SU-DHL-6 (cell line): Measurements from ENCODE around the gene ANKRD31.

Source experiments
- H2AFZ ChIP-seq: fragments of 200-600 bp; sonication (generic); 2 replicates; pipeline ENCODE4 v1.6.1; 2014; ENCODE audit warnings: low read depth, mild to moderate bottlenecking, moderate library complexity, mixed read lengths, antibody characterized with exemption, low read length; ENCODE audit not compliant: severe bottlenecking
- H3F3A ChIP-seq: fragments of 200-600 bp; shearing (Covaris generic); 2 replicates; pipeline ENCODE4 v1.6.0; 2016; ENCODE audit warnings: antibody characterized with exemption, mild to moderate bottlenecking; ENCODE audit not compliant: insufficient read depth
- H3K27ac ChIP-seq: fragments of 200-600 bp; sonication (generic); 2 replicates; pipeline ENCODE4 v1.5.1; 2016; ENCODE audit warnings: low read depth, mild to moderate bottlenecking, low read length, moderate library complexity, mixed read lengths
- H3K27me3 ChIP-seq: fragments of 200-600 bp; sonication (generic), shearing (Covaris generic); 2 replicates; pipeline ENCODE4 v1.6.0; 2014; ENCODE audit warnings: mild to moderate bottlenecking, low read length
- H3K36me3 ChIP-seq: fragments of 200-600 bp; sonication (generic); 2 replicates; pipeline ENCODE4 v1.6.1; 2014; ENCODE audit warnings: mild to moderate bottlenecking, low read length, mixed read lengths
- H3K4me2 ChIP-seq: fragments of 300-600, 200-600 bp; shearing (Covaris generic), sonication (generic); 2 replicates; pipeline ENCODE4 v1.6.0; 2014; ENCODE audit warnings: low read length, low read depth, mild to moderate bottlenecking; ENCODE audit not compliant: poor library complexity, severe bottlenecking
- H3K4me3 ChIP-seq: fragments of 200-600 bp; sonication (generic); 2 replicates; pipeline ENCODE4 v1.5.1; 2014; ENCODE audit warnings: antibody characterized with exemption, low read length, mild to moderate bottlenecking, mixed read lengths; ENCODE audit not compliant: insufficient read depth, poor library complexity, severe bottlenecking
- H3K79me2 ChIP-seq: fragments of 200-600 bp; sonication (generic); 2 replicates; pipeline ENCODE4 v1.6.1; 2014; ENCODE audit warnings: mild to moderate bottlenecking, low read length, moderate library complexity; ENCODE audit not compliant: insufficient read depth
- H3K9ac ChIP-seq: fragments of 200-600 bp; sonication (generic); 2 replicates; pipeline ENCODE4 v1.7.0; 2014; ENCODE audit warnings: mild to moderate bottlenecking, low read length
- H3K9me2 ChIP-seq: fragments of 200-600 bp; sonication (generic); replicated peaks from 2 replicates; pipeline ENCODE4 v1.6.1; 2014; ENCODE audit warnings: low read length; ENCODE audit not compliant: insufficient read depth
- H3K9me3 ChIP-seq: fragments of 200-600 bp; sonication (generic); 2 replicates; pipeline ENCODE4 v1.6.1; 2014; ENCODE audit warnings: low read length, mixed read lengths; ENCODE audit not compliant: insufficient read depth
- H4K20me1 ChIP-seq: fragments of 200-600 bp; sonication (generic); 2 replicates; pipeline ENCODE4 v1.6.1; 2014; ENCODE audit warnings: low read depth, mild to moderate bottlenecking, antibody characterized with exemption, low read length, moderate library complexity, mixed read lengths
- EZH2phosphoT487 ChIP-seq: fragments of 200-600 bp; sonication (generic), shearing (Covaris generic); conservative IDR thresholded peaks from 2 replicates; pipeline ENCODE4 v1.6.1; 2018; ENCODE audit warnings: mild to moderate bottlenecking, antibody characterized with exemption, low read length, moderate library complexity, mixed read lengths
- TF ChIP-seq, protein P1 (sequence below): fragments of 200-600 bp; sonication (generic); IDR thresholded peaks from one replicate; pipeline ENCODE4 v1.5.1; 2017; ENCODE audit warnings: antibody characterized with exemption, mild to moderate bottlenecking, low read length, moderate library complexity; ENCODE audit not compliant: insufficient read depth, poor library complexity, severe bottlenecking

ANKRD31 gene

DNA sequence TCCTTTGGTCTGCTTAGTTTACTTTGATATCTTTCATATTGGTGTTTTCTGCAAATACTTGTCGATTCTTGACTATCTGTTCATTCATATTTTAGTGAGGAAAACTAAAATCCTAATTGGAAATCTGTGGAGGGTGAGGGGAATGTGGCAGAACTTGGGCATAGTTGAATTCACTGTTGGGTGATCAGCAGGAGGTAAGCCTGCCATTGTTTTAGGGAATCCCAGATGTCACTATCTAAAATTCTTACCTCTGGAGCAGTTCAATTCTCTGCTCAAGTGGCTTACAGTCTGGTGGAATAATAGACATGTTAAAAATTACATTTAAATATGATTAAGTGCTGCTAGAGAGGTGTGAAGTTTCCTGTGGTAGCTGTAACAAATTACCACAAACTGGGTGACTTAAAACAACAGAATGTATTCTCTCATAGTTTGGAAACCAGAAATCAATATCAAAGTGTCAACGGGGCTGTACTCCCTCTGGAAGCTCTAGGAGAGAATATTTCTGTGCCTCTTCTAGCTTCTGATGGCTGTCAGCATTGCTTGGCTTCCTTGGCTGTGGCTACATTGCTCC, 94.0 kb downstream of the ANKRD31 start:
- H3K9ac ChIP-seq: no peak overlapping the region
- H3K27ac ChIP-seq: no peak overlapping the region
- no peaks in the 10 kb centered on the region for H3K9me2 ChIP-seq
- H3K36me3 ChIP-seq: no peaks in the 10 kb centered on the region
- H3K9me3 ChIP-seq: no peaks in the 10 kb centered on the region
- TF ChIP-seq, protein P1, sequence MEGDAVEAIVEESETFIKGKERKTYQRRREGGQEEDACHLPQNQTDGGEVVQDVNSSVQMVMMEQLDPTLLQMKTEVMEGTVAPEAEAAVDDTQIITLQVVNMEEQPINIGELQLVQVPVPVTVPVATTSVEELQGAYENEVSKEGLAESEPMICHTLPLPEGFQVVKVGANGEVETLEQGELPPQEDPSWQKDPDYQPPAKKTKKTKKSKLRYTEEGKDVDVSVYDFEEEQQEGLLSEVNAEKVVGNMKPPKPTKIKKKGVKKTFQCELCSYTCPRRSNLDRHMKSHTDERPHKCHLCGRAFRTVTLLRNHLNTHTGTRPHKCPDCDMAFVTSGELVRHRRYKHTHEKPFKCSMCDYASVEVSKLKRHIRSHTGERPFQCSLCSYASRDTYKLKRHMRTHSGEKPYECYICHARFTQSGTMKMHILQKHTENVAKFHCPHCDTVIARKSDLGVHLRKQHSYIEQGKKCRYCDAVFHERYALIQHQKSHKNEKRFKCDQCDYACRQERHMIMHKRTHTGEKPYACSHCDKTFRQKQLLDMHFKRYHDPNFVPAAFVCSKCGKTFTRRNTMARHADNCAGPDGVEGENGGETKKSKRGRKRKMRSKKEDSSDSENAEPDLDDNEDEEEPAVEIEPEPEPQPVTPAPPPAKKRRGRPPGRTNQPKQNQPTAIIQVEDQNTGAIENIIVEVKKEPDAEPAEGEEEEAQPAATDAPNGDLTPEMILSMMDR: no peak
- no peak for TF ChIP-seq EZH2phosphoT487
- H3K27me3 ChIP-seq: no peaks in the 10 kb centered on the region
- no peak overlapping the region for H3K4me2 ChIP-seq
- no peaks in the 10 kb centered on the region for H3F3A ChIP-seq
- no peak overlapping the region for H2AFZ ChIP-seq
- H3K79me2 ChIP-seq: no peaks in the 10 kb centered on the region
- H3K4me3 ChIP-seq: no peak overlapping the region
- no peaks in the 10 kb centered on the region for H4K20me1 ChIP-seq

DNA sequence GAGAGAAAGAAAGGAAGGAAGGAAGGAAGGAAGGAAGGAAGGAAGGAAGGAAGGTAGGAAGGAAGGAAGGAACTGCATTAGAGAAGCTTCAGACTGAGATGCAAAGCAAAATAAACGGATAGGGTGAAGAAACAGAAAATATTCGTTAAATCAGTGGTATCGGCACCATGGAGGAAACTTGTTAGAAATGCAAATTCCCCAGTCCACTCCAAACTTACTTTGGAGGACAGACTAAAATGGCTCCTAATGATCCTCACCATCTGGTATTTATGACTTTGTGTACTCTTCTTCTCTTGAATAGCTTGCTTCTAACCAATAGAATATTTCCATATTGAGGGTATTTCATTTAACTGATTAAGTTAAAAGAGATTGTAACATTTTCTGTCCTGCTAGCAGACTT, 96.4 kb downstream of the ANKRD31 start:
- TF ChIP-seq, protein P1: no peak
- no peak for TF ChIP-seq EZH2phosphoT487
- Histone ChIP-seq H3K36me3 (no peaks in the 10 kb centered on the region), H3K9me2 (no peaks in the 10 kb centered on the region), H2AFZ (no peak overlapping the region), H3F3A (no peaks in the 10 kb centered on the region), H3K9ac (no peak overlapping the region), H3K79me2 (no peaks in the 10 kb centered on the region), H4K20me1 (no peaks in the 10 kb centered on the region), H3K27me3 (no peaks in the 10 kb centered on the region), H3K4me3 (no peak overlapping the region), H3K27ac (no peak overlapping the region), H3K9me3 (no peaks in the 10 kb centered on the region), H3K4me2 (no peak overlapping the region)

DNA sequence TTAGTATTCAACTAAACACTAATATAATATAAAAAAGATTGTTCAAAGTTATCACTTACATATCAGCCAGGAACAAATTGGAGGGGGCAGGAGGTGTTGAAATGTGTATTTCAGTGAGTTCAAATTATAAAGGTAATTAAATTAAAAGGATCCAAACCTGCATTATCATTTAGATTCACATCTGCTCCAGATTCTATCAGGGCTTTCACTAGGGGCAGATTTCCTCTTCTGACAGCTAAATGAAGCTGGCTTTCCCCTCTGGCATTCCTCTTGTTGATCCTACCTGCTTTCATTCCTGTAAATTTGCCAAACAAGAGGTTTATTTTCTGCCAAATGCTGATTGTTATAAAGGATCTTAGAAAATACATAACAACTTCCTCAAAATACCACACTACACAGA, 98.0 kb downstream of the ANKRD31 start:
- no peak overlapping the region for H2AFZ ChIP-seq
- H3K79me2 ChIP-seq: no peaks in the 10 kb centered on the region
- no peaks in the 10 kb centered on the region for H3F3A ChIP-seq
- no peak overlapping the region for H3K4me3 ChIP-seq
- H3K4me2 ChIP-seq: no peak overlapping the region
- H3K27me3 ChIP-seq: no peaks in the 10 kb centered on the region
- no peaks in the 10 kb centered on the region for H4K20me1 ChIP-seq
- TF ChIP-seq EZH2phosphoT487: no peak
- TF ChIP-seq, protein P1: no peak
- H3K9me2 ChIP-seq: no peaks in the 10 kb centered on the region
- no peaks in the 10 kb centered on the region for H3K9me3 ChIP-seq
- H3K27ac ChIP-seq: no peak overlapping the region
- H3K9ac ChIP-seq: no peak overlapping the region
- no peaks in the 10 kb centered on the region for H3K36me3 ChIP-seq
